Upper lobe of left lung (tissue), 4 donors: ENCODE measurements around the gene TXN.

Experiments used
- EP300 ChIP-seq, 4 donors: sonication (generic); formaldehyde crosslinking; IDR thresholded peaks; one replicate each; pipeline ENCODE4 v1.5.1; 2017; ENCODE audit warnings: antibody characterized with exemption in 4 of 4, control low read depth in 2 of 4
- POLR2A ChIP-seq, 4 donors: fragments of 450-650 bp; IDR thresholded peaks; one replicate each; pipeline ENCODE4 v1.5.1; 2016 to 2017; ENCODE audit warnings: antibody characterized with exemption in 4 of 4, mild to moderate bottlenecking in 2 of 4
- POLR2AphosphoS5 ChIP-seq, 2 donors: sonication (generic); formaldehyde crosslinking; IDR thresholded peaks; one replicate each; pipeline ENCODE4 v1.5.1; 2017; ENCODE audit warnings: antibody characterized with exemption in 2 of 2
- TF ChIP-seq, protein P1 (sequence below), 6 experiments: fragments of 450-650 bp in 4 of 6; fragments of 200-600 bp in 2 of 6; sonication (generic) in 2 of 6; IDR thresholded peaks; one replicate each; pipeline ENCODE4 v1.5.1; 2016 to 2019; ENCODE audit warnings: antibody characterized with exemption in 6 of 6

GRCh38 chr9:110224583-110224982 is 31.7 kb downstream of the TXN start:
- no peak for TF ChIP-seq POLR2A (IDR thresholded peaks at IDR 0.05)
- TF ChIP-seq, protein P1, sequence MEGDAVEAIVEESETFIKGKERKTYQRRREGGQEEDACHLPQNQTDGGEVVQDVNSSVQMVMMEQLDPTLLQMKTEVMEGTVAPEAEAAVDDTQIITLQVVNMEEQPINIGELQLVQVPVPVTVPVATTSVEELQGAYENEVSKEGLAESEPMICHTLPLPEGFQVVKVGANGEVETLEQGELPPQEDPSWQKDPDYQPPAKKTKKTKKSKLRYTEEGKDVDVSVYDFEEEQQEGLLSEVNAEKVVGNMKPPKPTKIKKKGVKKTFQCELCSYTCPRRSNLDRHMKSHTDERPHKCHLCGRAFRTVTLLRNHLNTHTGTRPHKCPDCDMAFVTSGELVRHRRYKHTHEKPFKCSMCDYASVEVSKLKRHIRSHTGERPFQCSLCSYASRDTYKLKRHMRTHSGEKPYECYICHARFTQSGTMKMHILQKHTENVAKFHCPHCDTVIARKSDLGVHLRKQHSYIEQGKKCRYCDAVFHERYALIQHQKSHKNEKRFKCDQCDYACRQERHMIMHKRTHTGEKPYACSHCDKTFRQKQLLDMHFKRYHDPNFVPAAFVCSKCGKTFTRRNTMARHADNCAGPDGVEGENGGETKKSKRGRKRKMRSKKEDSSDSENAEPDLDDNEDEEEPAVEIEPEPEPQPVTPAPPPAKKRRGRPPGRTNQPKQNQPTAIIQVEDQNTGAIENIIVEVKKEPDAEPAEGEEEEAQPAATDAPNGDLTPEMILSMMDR (IDR thresholded peaks at IDR 0.05), result no peak
- TF ChIP-seq POLR2AphosphoS5 (IDR thresholded peaks at IDR 0.05), result no peak
- TF ChIP-seq EP300 (IDR thresholded peaks at IDR 0.05), result no peak
